ENCODE measurements around the gene TXN2. TPM values are rescaled to one million over a fixed set of nuclear protein-coding genes. Genes with fewer than 3 reads are reported as not detected.
A peak's percentile ranks its signal among the peaks of the same experiment; 100 is the strongest.
"Not testable (repeated sequence)": the region's sequence is repeated elsewhere in the genome, so short reads cannot be mapped to it uniquely, and the experiment has no call there.

The TXN2 gene
- total RNA-seq, 1 experiment from 2014 or later, result 123 TPM

DNA sequence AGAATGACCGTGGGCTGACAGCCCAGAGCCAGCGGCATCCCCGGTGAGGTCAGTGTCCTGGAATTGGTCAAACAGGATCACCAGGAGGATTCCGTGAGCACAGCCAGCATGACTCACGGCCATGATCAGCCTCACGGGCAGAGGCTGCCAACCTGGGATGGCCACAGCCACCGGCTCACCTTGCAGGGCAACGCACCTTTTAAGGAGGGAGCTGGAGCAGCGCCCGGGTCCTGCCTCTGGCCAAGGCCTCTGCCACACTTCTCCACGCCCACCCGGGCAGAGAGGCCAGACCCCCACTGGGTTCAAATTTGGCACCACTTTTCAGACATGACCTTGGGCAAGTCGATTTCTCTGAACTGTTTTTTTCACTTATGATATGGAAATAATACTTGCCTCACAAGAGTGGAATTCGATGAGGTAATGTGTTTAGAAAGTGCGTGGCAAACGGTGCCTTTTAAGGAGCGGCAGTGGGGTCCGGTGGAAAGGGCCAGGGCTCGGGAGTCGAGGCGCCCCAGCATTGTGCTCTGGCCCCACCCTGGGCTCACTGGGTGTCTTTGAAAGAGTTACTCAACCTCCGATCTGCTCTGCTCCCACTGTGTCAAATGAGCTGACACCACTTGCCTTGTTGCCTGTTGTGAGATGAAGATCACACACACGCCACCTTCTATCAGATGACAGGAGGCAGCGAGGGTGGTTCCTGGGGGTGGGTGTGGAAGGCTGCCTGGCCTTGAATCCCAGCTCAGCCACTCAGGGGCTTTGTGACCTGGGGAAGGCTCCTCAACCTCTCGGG is 16.0 kb downstream of the TXN2 start:
- peak; percentile 97 for DNase-seq
- Histone ChIP-seq H3K36me3 (peaks cover 31% of the 10 kb centered on the region), H3K4me3 (no peak overlapping the region), H3K27me3 (no peaks in the 10 kb centered on the region), H3K9me3 (no peaks in the 10 kb centered on the region)

DNA sequence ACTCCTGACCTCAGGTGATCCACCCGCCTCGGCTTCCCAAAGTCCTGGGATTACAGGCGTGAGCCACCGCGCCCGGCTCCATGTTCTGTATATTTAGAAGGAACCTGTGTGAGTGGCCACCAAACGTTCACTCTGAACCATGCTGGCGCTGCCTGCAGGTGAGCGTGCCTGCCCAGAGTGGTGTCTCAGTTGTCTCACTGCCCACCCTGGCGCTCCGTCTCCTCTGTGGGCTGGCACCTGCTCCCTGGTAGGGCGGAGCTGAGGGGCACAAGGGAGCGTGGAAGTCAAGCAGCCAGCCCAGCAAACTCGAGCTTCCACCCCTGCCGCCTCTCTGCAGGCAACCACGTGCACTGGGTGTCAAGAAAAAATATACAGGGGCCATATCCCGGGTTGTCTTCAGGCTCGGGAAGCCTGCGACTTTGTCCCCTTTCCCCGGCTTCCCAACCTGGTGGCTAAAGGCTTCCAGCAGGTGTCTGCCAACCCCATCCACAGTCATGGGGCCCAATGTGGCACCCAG is 16.7 kb downstream of the TXN2 start:
- Histone ChIP-seq H3K4me3 (no peak overlapping the region), H3K36me3 (peaks cover 28% of the 10 kb centered on the region), H3K27me3 (no peaks in the 10 kb centered on the region), H3K9me3 (no peaks in the 10 kb centered on the region)
- no peak for DNase-seq

DNA sequence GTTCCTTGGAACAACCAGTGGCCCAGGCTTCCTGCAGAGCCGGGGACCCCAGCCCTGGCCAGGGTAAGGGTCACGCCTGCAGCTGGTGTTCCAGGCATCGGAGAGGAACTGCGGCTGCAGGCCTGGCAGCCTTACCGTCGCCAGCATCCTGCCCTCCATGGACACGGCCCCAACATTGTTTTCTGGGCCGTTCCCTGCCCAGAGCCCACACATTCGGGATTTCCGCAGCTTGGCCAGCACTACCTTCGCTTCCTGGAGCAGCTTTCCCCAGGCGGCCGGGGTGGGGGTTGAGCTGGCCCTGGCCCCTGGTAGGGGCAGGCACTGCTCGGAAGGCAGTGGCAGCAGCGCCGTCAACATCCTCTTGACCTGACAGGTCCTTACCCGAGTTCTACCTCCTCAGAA is 17.7 kb downstream of the TXN2 start:
- H3K36me3 ChIP-seq, result peaks cover 22% of the 10 kb centered on the region
- DNase-seq, result no peak
- H3K9me3 ChIP-seq, result no peaks in the 10 kb centered on the region
- H3K27me3 ChIP-seq, result no peaks in the 10 kb centered on the region
- no peak overlapping the region for H3K4me3 ChIP-seq

GRCh38 chr22:36461665-36462649 is 19.5 kb downstream of the TXN2 start:
- DNase-seq, result peak; percentile 89

DNA sequence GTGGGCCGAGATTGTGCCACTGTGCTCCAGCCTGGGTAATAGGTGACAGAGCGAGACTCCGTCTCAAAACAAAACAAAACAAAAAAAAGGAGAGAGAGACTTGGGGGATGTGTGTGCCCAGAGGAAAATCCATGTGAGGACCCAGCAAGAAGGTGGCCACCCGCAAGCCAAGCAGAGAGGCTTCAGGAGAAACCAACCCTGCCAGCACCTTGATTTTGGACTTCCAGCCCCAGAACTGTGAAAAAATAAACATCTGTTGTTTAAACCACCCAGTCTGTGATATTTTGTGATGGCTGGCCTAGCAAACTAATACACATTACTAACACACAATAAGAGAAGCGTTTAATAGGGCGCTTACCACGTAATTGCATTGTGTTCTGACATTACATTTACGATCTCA is 21.2 kb downstream of the TXN2 start:
- Histone ChIP-seq H3K36me3 (no peaks in the 10 kb centered on the region), H3K4me3 (no peak overlapping the region), H3K27me3 (no peaks in the 10 kb centered on the region), H3K9me3 (no peaks in the 10 kb centered on the region)
- no peak for DNase-seq

More at GRCh38 chr22:36461665-36462649, 19.5 kb downstream of the TXN2 start:
- Histone ChIP-seq H3K9me3 (no peaks in the 10 kb centered on the region), H3K4me3 (no peak overlapping the region), H3K27me3 (no peaks in the 10 kb centered on the region), H3K36me3 (peaks cover 8% of the 10 kb centered on the region)

- DNase-seq, result peak; percentile 38
- H3K9me3 ChIP-seq, result no peaks in the 10 kb centered on the region
Measured at GRCh38 chr22:36457688-36458450, 23.6 kb downstream of the TXN2 start.

GRCh38 chr22:36456464-36456845 is 25.0 kb downstream of the TXN2 start:
- Histone ChIP-seq H3K36me3 (no peaks in the 10 kb centered on the region), H3K9me3 (no peaks in the 10 kb centered on the region), H3K27me3 (no peaks in the 10 kb centered on the region), H3K4me3 (no peak overlapping the region)
- no peak for DNase-seq

More at GRCh38 chr22:36457688-36458450, 23.6 kb downstream of the TXN2 start:
- Histone ChIP-seq H3K27me3 (no peaks in the 10 kb centered on the region), H3K4me3 (no peak overlapping the region), H3K36me3 (no peaks in the 10 kb centered on the region)

DNA sequence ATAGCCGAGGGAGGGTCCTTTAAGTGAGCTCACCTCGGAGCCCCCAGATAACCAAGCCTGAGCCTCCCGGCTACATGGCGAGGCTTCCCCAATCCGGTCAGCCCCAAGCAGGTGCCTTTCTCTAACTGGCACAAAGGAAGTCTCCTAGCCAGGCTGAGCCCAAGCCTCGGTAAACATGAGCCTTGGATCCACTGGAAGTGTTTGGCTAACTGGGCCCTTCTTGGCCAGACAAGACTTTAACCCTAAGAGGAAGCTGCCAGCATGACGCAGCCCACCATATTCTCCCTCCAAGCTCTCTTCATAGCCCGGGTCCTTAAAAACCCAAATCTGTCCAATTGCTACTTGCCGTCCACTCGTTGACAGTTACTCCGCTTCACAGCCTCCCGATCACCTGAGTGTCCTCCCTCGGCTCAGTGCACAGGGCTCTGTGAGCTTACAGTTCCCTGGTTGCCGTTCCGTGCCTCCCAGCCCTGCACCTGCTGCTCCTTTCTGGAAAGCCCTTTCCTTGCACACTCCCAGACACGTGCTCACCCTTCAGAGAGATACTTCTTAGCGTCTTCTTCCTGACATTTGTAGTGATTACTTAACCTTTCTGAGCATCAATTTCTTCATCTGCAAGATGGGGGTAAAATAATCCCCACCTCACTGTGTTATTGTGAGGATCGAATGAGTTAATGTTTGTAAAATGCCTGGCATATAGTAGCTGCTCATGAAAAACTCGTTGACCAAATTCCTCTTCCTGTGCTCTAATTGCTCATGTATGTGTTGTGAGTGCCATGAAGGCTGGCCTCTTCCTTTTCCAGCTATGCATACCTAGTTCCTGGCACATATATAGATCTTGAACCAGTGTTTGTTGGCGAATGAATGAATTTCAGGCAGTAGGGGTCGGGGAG is 25.6 kb downstream of the TXN2 start:
- H3K36me3 ChIP-seq, result no peaks in the 10 kb centered on the region
- H3K9me3 ChIP-seq, result no peaks in the 10 kb centered on the region
- no peak overlapping the region for H3K4me3 ChIP-seq
- DNase-seq, result no peak
- H3K27me3 ChIP-seq, result no peaks in the 10 kb centered on the region

GRCh38 chr22:36454916-36455570 is 26.4 kb downstream of the TXN2 start:
- Histone ChIP-seq H3K9me3 (no peaks in the 10 kb centered on the region), H3K36me3 (no peaks in the 10 kb centered on the region), H3K27me3 (no peaks in the 10 kb centered on the region), H3K4me3 (no peak overlapping the region)
- DNase-seq, result peak; percentile 53

DNA sequence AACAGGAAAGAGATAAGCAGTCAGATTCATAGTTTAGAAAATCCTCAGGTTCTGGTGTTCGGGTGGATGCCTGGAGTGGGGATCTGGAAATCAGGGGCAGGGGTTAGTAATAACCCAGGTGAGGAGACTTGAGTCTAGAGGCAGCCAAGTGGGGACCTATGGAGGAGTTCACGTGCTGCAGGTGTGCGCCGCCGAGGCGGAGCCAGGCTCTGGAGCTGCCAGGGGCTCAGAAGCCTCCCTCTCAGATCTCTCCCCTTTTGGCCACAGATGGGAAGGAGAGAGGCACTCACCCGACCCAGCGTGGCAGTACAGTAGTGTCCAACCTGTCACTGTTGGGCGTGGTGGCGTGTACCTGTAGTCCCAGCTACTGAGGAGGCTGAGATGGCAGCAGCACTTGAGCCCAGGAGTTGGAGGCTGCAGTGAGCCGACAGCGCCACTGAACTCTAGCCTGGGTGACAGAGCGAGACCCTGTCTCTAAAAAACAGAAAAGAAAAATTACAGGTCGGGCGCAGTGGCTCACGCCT is 27.5 kb downstream of the TXN2 start:
- H3K36me3 ChIP-seq, result no peaks in the 10 kb centered on the region
- no peaks in the 10 kb centered on the region for H3K27me3 ChIP-seq
- H3K9me3 ChIP-seq, result no peaks in the 10 kb centered on the region
- no peak for DNase-seq
- no peak overlapping the region for H3K4me3 ChIP-seq

GRCh38 chr22:36452978-36453607 is 28.3 kb downstream of the TXN2 start:
- H3K36me3 ChIP-seq, H3K9me3 ChIP-seq, DNase-seq, H3K27me3 ChIP-seq, H3K4me3 ChIP-seq: not testable (repeated sequence)

DNA sequence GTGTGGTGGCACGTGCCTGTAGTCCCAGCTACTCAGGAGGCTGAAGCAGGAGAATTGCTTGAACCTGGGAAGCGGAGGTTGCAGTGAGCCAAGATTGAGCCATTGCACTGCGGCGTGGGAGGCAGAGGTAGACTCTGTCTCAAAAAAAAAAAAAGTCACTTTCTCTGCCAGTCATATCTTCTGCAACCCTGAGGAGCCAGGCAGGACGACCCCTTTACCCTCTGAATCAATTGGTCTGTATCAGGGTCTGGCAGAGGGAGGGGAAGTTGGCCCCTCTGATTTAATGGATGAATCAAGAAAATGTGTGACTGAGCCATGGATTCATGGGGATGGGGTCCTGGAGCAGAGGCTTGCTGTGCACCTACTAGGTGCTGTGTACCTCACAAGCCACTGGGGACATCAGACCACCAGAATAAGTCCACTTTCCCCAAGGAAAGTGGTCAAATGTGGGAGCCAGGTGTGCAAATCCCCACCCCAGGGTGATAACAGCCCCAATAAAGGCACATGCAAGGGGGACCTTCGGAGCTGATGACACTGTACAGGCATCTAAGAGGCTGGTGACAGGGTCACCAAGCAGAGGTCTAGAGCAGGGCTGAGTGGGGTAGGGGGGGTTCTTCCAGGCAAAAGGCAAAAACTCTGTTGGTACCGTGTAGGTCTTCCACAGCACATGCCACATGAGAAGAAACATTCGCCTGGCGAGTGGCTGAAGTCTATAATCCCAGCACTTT is 29.0 kb downstream of the TXN2 start:
- H3K36me3 ChIP-seq, result no peaks in the 10 kb centered on the region
- no peaks in the 10 kb centered on the region for H3K9me3 ChIP-seq
- H3K4me3 ChIP-seq, result no peak overlapping the region
- no peak for DNase-seq
- no peaks in the 10 kb centered on the region for H3K27me3 ChIP-seq

DNA sequence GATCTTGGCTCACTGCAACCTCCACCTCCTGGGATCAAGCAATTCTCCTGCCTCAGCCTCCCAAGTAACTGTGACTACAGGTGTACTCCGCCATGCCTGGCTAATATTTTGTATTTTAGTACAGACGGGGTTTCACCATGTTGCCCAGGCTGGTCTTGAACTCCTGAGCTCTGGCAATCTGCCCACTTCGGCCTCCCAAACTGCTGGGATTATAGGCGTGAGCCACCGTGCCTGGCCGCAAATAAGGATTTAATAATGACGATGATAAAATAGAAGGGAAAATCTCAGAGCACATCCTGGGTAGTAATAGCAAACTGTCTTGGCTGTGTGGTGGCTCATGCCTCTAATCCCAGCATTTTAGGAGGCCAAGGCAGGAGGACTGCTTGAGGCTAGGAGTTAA is 30.5 kb downstream of the TXN2 start:
- not testable (repeated sequence) for H3K27me3 ChIP-seq, H3K36me3 ChIP-seq, H3K4me3 ChIP-seq, DNase-seq, H3K9me3 ChIP-seq

DNA sequence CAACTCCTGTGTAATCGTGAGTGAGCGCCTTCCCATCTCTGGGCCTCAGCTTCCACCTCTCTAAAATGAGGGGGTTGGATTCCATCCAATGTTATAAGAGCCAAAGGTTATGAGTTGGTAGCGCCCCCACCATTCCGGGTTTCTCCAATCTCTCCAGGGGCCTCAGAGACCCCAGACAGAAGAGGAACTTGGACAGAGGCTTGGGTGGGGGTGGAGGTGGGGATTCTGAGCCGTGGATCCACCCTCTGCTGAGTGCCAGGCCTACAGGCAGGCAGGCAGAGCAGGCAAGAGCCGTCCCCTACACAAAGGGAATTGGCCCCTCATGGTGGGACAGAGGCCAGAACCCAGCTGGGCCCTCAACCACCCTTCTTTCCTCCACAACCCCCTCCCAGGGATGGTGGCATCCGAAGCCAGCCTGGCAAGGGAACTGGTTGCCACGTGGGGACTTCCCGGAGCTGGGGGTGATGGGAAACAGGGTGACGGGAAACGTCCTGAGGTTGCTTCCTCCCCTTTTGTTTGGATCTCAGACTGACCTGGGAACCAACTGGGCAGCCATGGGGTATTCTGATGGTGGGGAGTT is 31.8 kb downstream of the TXN2 start:
- Histone ChIP-seq H3K9me3 (no peaks in the 10 kb centered on the region), H3K36me3 (no peaks in the 10 kb centered on the region), H3K27me3 (no peaks in the 10 kb centered on the region), H3K4me3 (no peak overlapping the region)
- DNase-seq, result no peak
